ENCODE results near the gene MPHOSPH10. TPM values are rescaled to one million over a fixed set of nuclear protein-coding genes. Genes with fewer than 3 reads are reported as not detected.
A peak's percentile ranks its signal among the peaks of the same experiment; 100 is the strongest.

MPHOSPH10 gene
- total and polyA plus RNA-seq, 2 donors (not counting 3 experiments of a cell fraction or from before 2014, with no cell fraction given): 4.4 to 38.8 TPM

DNA sequence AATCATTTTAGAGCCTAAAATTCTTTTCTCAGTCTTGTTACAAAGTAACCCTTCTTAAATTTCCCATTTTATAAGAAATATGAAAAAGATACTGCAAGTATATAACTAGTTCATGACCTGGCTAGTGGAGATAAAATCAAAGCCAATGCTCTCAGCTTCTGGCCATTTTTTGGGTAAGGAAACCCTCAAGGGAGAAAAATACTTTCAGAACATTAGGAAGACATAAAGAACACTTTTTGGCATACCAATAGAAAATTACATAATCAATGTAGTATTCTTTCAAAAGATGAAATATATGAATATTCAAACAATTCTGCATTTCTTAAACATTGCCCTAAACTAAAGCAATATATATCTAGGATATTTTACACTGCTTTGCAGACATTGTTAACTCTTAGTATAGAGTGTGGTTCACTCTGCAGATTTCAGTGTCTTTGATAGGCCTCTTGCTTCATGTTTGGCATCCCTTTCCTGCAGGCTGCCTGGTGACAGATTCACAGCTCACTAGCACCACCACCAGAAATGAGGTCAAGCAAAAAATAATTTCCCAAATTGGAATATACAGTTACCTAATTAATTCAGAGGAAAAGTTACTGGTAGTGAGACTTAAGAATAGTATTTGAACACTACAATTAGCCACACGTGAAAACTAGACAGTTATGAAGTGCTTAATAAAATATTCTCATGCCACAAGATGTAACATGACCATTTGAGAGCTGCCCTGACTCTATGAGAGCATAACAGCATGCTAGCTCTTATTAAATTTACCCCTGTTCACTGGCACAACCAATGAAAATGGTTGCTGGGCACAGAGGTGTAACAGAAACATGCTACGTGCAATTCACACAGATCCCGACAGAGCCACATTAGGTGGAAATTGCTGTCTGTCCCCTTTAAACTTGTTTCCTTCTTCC lies 60.5 kb downstream of the MPHOSPH10 start:
- H3K4me3 ChIP-seq (replicated peaks in 1 of 3; ENCODE audit: insufficient read depth in 1 of 3, low read depth in 1 of 3, low read length in 3 of 3): no peak overlapping the region
- no peaks in the 10 kb centered on the region for H3K9me3 ChIP-seq (replicated peaks; ENCODE audit: control insufficient read depth, insufficient read depth, low read length)
- H3K27me3 ChIP-seq (ENCODE audit: control insufficient read depth in 2 of 2, insufficient read depth in 2 of 2, low read length in 2 of 2): peaks cover 15% of the 10 kb centered on the region in 2 experiments
- FAIRE-seq: no peak
- H2AFZ ChIP-seq (ENCODE audit: low read depth, low read length): no peak overlapping the region
- no peaks in the 10 kb centered on the region for H3K9me1 ChIP-seq (replicated peaks; ENCODE audit: control insufficient read depth, extremely low read depth, insufficient read depth, low read length)
- no peak overlapping the region for H3K27ac ChIP-seq (ENCODE audit: insufficient read depth, low read depth, low read length)
- dilution Hi-C loops (cut with MboI; ENCODE audit: extremely low pct_ligation_motif_present, low sequenced_read_pairs) (no loop called here), intact Hi-C loops (cut with micrococcal nuclease) (no loop called here)
- ChIA-PET CTCF (interaction anchor here (0.8 to 3.1 kb wide), 7 partner anchors 9 to 90 kb away, joined by 3 to 20 read pairs (median 4); partner anchors contain the start of gene PAIP2B), POLR2A (no interaction called here)
- H3K79me2 ChIP-seq (ENCODE audit: control insufficient read depth, insufficient read depth, low read length): no peaks in the 10 kb centered on the region
- no TSS peak for BruUV-seq (replicated peaks)
- H4K20me1 ChIP-seq (replicated peaks; ENCODE audit: control insufficient read depth, extremely low read depth, insufficient read depth, low read length): no peaks in the 10 kb centered on the region
- H3K36me3 ChIP-seq (ENCODE audit: control insufficient read depth in 2 of 2, extremely low read depth in 1 of 2, insufficient read depth in 2 of 2, low read length in 2 of 2): no peaks in the 10 kb centered on the region
- H3K4me1 ChIP-seq (ENCODE audit: control insufficient read depth, extremely low read depth, insufficient read depth, low read length): no peaks in the 10 kb centered on the region
- peak; percentile 24 for DNase-seq (ENCODE audit: low read depth, low spot score)
- H3K9ac ChIP-seq (replicated peaks; ENCODE audit: extremely low read depth, insufficient read depth, low read length): no peak overlapping the region
- TF ChIP-seq CTCF (IDR thresholded peaks at IDR 0.05; ENCODE audit: extremely low read depth in 1 of 2, insufficient read depth in 1 of 2, low read depth in 1 of 2, low read length in 2 of 2) (peak; percentile 5 to 10), GATA2 (IDR thresholded peaks at IDR 0.05; ENCODE audit: insufficient read depth, insufficient read length, low read depth, low read length) (no peak), EZH2 (IDR thresholded peaks at IDR 0.05; ENCODE audit: borderline replicate concordance, low read depth, low read length, severe bottlenecking) (no peak), MYC (IDR thresholded peaks at IDR 0.05; ENCODE audit: low read depth, low read length) (no peak), POLR2AphosphoS5 (IDR thresholded peaks at IDR 0.05; ENCODE audit: insufficient read depth, low read depth, low read length) (no peak), FOS (IDR thresholded peaks at IDR 0.05; ENCODE audit: borderline replicate concordance, insufficient read depth, low read length) (no peak), JUN (IDR thresholded peaks at IDR 0.05; ENCODE audit: borderline replicate concordance, insufficient read depth, insufficient read length, low read depth) (no peak)
- H3K4me2 ChIP-seq (ENCODE audit: insufficient read depth, low read length): no peak overlapping the region

Data from endothelial cell of umbilical vein (primary cell).